Gastroesophageal sphincter (tissue), 3 donors: Measurements from ENCODE around the gene ZKSCAN3.

Experiments
- CTCF ChIP-seq, 4 experiments: fragments of 200-600 bp in 2 of 4; fragments of 450-650 bp in 2 of 4; sonication (generic) in 1 of 4; IDR thresholded peaks; one replicate each; pipeline ENCODE4 v1.5.1; 2017 to 2019; ENCODE audit warnings: antibody characterized with exemption in 4 of 4, mild to moderate bottlenecking in 2 of 4, moderate library complexity in 2 of 4
- EP300 ChIP-seq: sonication (generic); formaldehyde crosslinking; IDR thresholded peaks from one replicate; pipeline ENCODE4 v1.6.1; 2017; ENCODE audit warnings: antibody characterized with exemption, mild to moderate bottlenecking
- POLR2A ChIP-seq, 2 donors: fragments of 450-650 bp; IDR thresholded peaks; one replicate each; pipeline ENCODE4 v1.6.1; 2017; ENCODE audit warnings: antibody characterized with exemption in 2 of 2, mild to moderate bottlenecking in 2 of 2, moderate library complexity in 1 of 2
- POLR2AphosphoS5 ChIP-seq: sonication (generic); formaldehyde crosslinking; IDR thresholded peaks from one replicate; pipeline ENCODE4 v1.6.1; 2017; ENCODE audit warnings: antibody characterized with exemption

GRCh38 chr6:28356666-28357020 lies 6.9 kb downstream of the ZKSCAN3 start:
- no peak for TF ChIP-seq CTCF (IDR thresholded peaks at IDR 0.05)
- TF ChIP-seq POLR2A (IDR thresholded peaks at IDR 0.05) = no peak
- TF ChIP-seq POLR2AphosphoS5 = no peak
- no peak for TF ChIP-seq EP300
